Raji (cell line): ENCODE data around the gene TOGARAM2.

ENCODE experiments used
- POLR2A ChIP-seq: IDR thresholded peaks from 2 replicates; pipeline ENCODE4 v1.6.1; 2011; ENCODE audit warnings: low read depth, low read length, control low read depth; ENCODE audit not compliant: insufficient read depth

TOGARAM2 gene

GRCh38 chr2:29017716-29018435 is 36.8 kb downstream of the TOGARAM2 start:
- TF ChIP-seq POLR2A = no peak

GRCh38 chr2:29021886-29022285 is 40.8 kb downstream of the TOGARAM2 start:
- TF ChIP-seq POLR2A = no peak

GRCh38 chr2:29022679-29023078 is 41.6 kb downstream of the TOGARAM2 start:
- TF ChIP-seq POLR2A = no peak

- TF ChIP-seq POLR2A = no peak
Observed at GRCh38 chr2:29023188-29023587, 42.1 kb downstream of the TOGARAM2 start.

- no peak for TF ChIP-seq POLR2A
Observed at GRCh38 chr2:29024882-29025430, 43.9 kb downstream of the TOGARAM2 start.

- no peak for TF ChIP-seq POLR2A
Observed at GRCh38 chr2:29025711-29026110, 44.6 kb downstream of the TOGARAM2 start.

GRCh38 chr2:29031046-29031445 is 49.9 kb downstream of the TOGARAM2 start:
- TF ChIP-seq POLR2A = no peak

- TF ChIP-seq POLR2A = no peak
Observed at GRCh38 chr2:29032189-29032588, 51.1 kb downstream of the TOGARAM2 start.

- no peak for TF ChIP-seq POLR2A
Observed at GRCh38 chr2:29033172-29033571, 52.1 kb downstream of the TOGARAM2 start.

- TF ChIP-seq POLR2A = no peak
Observed at GRCh38 chr2:29033656-29034055, 52.6 kb downstream of the TOGARAM2 start.

GRCh38 chr2:29035016-29035745 is 54.1 kb downstream of the TOGARAM2 start:
- TF ChIP-seq POLR2A = no peak

- no peak for TF ChIP-seq POLR2A
Observed at GRCh38 chr2:29039718-29040480, 58.8 kb downstream of the TOGARAM2 start.

- TF ChIP-seq POLR2A = no peak
Observed at GRCh38 chr2:29040552-29040951, 59.5 kb downstream of the TOGARAM2 start.

GRCh38 chr2:29041161-29041660 is 60.1 kb downstream of the TOGARAM2 start:
- TF ChIP-seq POLR2A = no peak

- no peak for TF ChIP-seq POLR2A
Observed at GRCh38 chr2:29042561-29043075, 61.5 kb downstream of the TOGARAM2 start.

- TF ChIP-seq POLR2A = no peak
Observed at GRCh38 chr2:29044459-29044858, 63.4 kb downstream of the TOGARAM2 start.

- no peak for TF ChIP-seq POLR2A
Observed at GRCh38 chr2:29046321-29046720, 65.2 kb downstream of the TOGARAM2 start.
